NCI-H2171 treated with DMSO at 0.1 percent for 48 hours (cell line): ENCODE measurements around the gene LIPA.

Experiments used
- DNase-seq: peaks from one replicate; lab custom pipeline; 2025; lab: John Stamatoyannopoulos, UW

LIPA gene

GRCh38 chr10:89164920-89165319, 86.7 kb downstream of the LIPA start:
- DNase-seq, result no peak

- DNase-seq, result no peak
Observed at GRCh38 chr10:89164080-89164479, 87.5 kb downstream of the LIPA start.
